Measurements from ENCODE around the gene KCND2. TPM values are rescaled to one million over a fixed set of nuclear protein-coding genes. Genes with fewer than 3 reads are reported as not detected.

KCND2 gene
- polyA plus RNA-seq, 1 of the 3 experiments (the other 2 are of a cell fraction) = not detected

GRCh38 chr7:120639884-120640283 is 366.9 kb downstream of the KCND2 start:
- H3K9me3 ChIP-seq = no peaks in the 10 kb centered on the region
- H3K27me3 ChIP-seq (ENCODE audit: insufficient read depth) = no peaks in the 10 kb centered on the region
- DNase-seq = no peak
- H3K27ac ChIP-seq (ENCODE audit: low read depth in 2 of 2, low read length in 1 of 2) = no peak overlapping the region
- H3K79me2 ChIP-seq (ENCODE audit: insufficient read depth) = no peaks in the 10 kb centered on the region
- H3K4me3 ChIP-seq (ENCODE audit: low read depth in 2 of 2, low read length in 1 of 2) = no peak overlapping the region
- H3K4me2 ChIP-seq = no peak overlapping the region
- H2AFZ ChIP-seq (ENCODE audit: low read depth) = no peak overlapping the region
- no peaks in the 10 kb centered on the region for H3K9me2 ChIP-seq
- no peaks in the 10 kb centered on the region for H3K36me3 ChIP-seq (replicated peaks in 1 of 2; ENCODE audit: control insufficient read depth in 1 of 2, insufficient read depth in 2 of 2, low read length in 1 of 2)
- no peaks in the 10 kb centered on the region for H4K20me1 ChIP-seq (ENCODE audit: insufficient read depth)
- no peaks in the 10 kb centered on the region for H3K4me1 ChIP-seq (ENCODE audit: control insufficient read depth in 1 of 2, insufficient read depth in 2 of 2, low read depth in 1 of 2, low read length in 1 of 2)
- ChIA-PET CTCF (interaction anchor here (1.4 kb wide), 1 partner anchor 13 kb away, joined by 3 read pairs; no protein-coding TSS in a partner anchor), POLR2A (no interaction called here)
- TF ChIP-seq TCF12 (IDR thresholded peaks at IDR 0.05) (no peak), MEF2A (IDR thresholded peaks at IDR 0.05; ENCODE audit: borderline replicate concordance, low read depth) (no peak), TEAD4 (IDR thresholded peaks at IDR 0.05; ENCODE audit: borderline replicate concordance, insufficient read depth) (no peak), MXI1 (IDR thresholded peaks at IDR 0.05; ENCODE audit: low read depth, low read length) (no peak), YY1 (IDR thresholded peaks at IDR 0.05; ENCODE audit: low read depth) (no peak), SMC3 (IDR thresholded peaks at IDR 0.05; ENCODE audit: low read depth, low read length) (no peak), CTCF (IDR thresholded peaks at IDR 0.05) (no peak), REST (IDR thresholded peaks at IDR 0.05; ENCODE audit: low read depth, low read length) (no peak), RAD21 (IDR thresholded peaks at IDR 0.05; ENCODE audit: low read length) (no peak), ELF1 (IDR thresholded peaks at IDR 0.05) (no peak), GABPA (IDR thresholded peaks at IDR 0.05; ENCODE audit: low read depth) (no peak), NFIC (IDR thresholded peaks at IDR 0.05; ENCODE audit: borderline replicate concordance) (no peak), RFX5 (IDR thresholded peaks at IDR 0.05; ENCODE audit: low read length) (no peak), GATA2 (CRISPR knock-in tag; IDR thresholded peaks at IDR 0.05) (no peak), FOXJ3 (CRISPR knock-in tag; IDR thresholded peaks at IDR 0.05) (no peak), POLR2AphosphoS5 (IDR thresholded peaks at IDR 0.05; ENCODE audit: low read depth, low read length) (no peak)
- H3K9ac ChIP-seq = no peak overlapping the region
- no peaks in the 10 kb centered on the region for H3F3A ChIP-seq (replicated peaks; ENCODE audit: insufficient read depth)
